Smooth muscle cell (in vitro differentiated cells): Measurements from ENCODE around the gene TLE1. TPM values are rescaled to one million over a fixed set of nuclear protein-coding genes. Genes with fewer than 3 reads are reported as not detected.

ENCODE experiments used
- DNase-seq: peaks from one replicate; lab custom pipeline; 2025; ENCODE audit not compliant: unreplicated experiment; lab: John Stamatoyannopoulos, UW
- H2AFZ ChIP-seq: fragments of 200-600 bp; sonication (generic); 2 replicates; pipeline ENCODE4 v1.6.0; 2016; ENCODE audit warnings: antibody characterized with exemption, low read depth, mild to moderate bottlenecking
- H3F3A ChIP-seq: fragments of 200-600 bp; sonication (generic); 2 replicates; pipeline ENCODE4 v1.6.0; 2017; ENCODE audit warnings: antibody characterized with exemption, low read depth
- H3K27ac ChIP-seq: fragments of 200-600 bp; sonication (generic); 2 replicates; pipeline ENCODE4 v1.5.1; 2016; ENCODE audit warnings: low read depth, mild to moderate bottlenecking
- H3K27me3 ChIP-seq: fragments of 200-600 bp; sonication (generic); 2 replicates; pipeline ENCODE4 v1.6.1; 2016; ENCODE audit warnings: low read depth, mild to moderate bottlenecking
- H3K36me3 ChIP-seq: fragments of 200-600 bp; sonication (generic); 2 replicates; pipeline ENCODE4 v1.5.1; 2016; ENCODE audit warnings: low read depth
- H3K4me1 ChIP-seq: fragments of 200-600 bp; sonication (generic); 2 replicates; pipeline ENCODE4 v1.5.1; 2016; ENCODE audit warnings: low read depth
- H3K4me2 ChIP-seq: fragments of 200-600 bp; sonication (generic); 2 replicates; pipeline ENCODE4 v1.6.0; 2016; ENCODE audit warnings: mild to moderate bottlenecking
- H3K4me3 ChIP-seq: fragments of 200-600 bp; sonication (generic); 2 replicates; pipeline ENCODE4 v1.5.1; 2016; ENCODE audit warnings: mild to moderate bottlenecking
- H3K79me2 ChIP-seq: fragments of 200-600 bp; sonication (generic); 2 replicates; pipeline ENCODE4 v1.6.0; 2016; ENCODE audit warnings: low read depth, mild to moderate bottlenecking
- H3K9ac ChIP-seq: fragments of 200-600 bp; sonication (generic); 2 replicates; pipeline ENCODE4 v1.6.0; 2016; ENCODE audit warnings: low read depth
- H3K9me3 ChIP-seq: fragments of 200-600 bp; sonication (generic); replicated peaks from 2 replicates; pipeline ENCODE4 v1.5.1; 2016; ENCODE audit warnings: low read depth
- H4K20me1 ChIP-seq: fragments of 200-600 bp; sonication (generic); 2 replicates; pipeline ENCODE4 v1.6.0; 2016; ENCODE audit warnings: low read depth
- WGBS: methylation state at CpG from one replicate; pipeline ENCODE4 v1.1.7; 2016; ENCODE audit warnings: low lambda C conversion rate; 5-methylcytosine and 5-hydroxymethylcytosine counted together
- polyA plus RNA-seq: library from polyadenylated mRNA; unstranded; fragments of >200 nt; fragmentation: Nextera tagmentation; extraction: Ambion mirVana; gene quantifications from 2 replicates; pipeline ENCODE4 v1.2.1, GENCODE V29; 2016
- total RNA-seq: library from RNA; depleted of rRNA; stranded (reverse); fragments of >200 nt; gene quantifications from 2 replicates; pipeline ENCODE4 v1.2.3, GENCODE V29; 2014
- TF ChIP-seq, protein P1 (sequence below): fragments of 200-600 bp; sonication (generic); IDR thresholded peaks from 2 replicates; pipeline ENCODE4 v1.5.1; 2017; ENCODE audit warnings: borderline replicate concordance, mild to moderate bottlenecking, antibody characterized with exemption; ENCODE audit not compliant: insufficient read depth, poor library complexity, severe bottlenecking

TLE1 gene
- total and polyA plus RNA-seq, 2 experiments from 2014 or later, result 32.5 to 35.2 TPM

- Histone ChIP-seq H3K4me2 (no peak overlapping the region), H3K36me3 (peaks cover 8% of the 10 kb centered on the region), H4K20me1 (no peaks in the 10 kb centered on the region), H3K9me3 (no peaks in the 10 kb centered on the region), H2AFZ (no peak overlapping the region), H3F3A (no peaks in the 10 kb centered on the region), H3K27ac (no peak overlapping the region), H3K79me2 (no peaks in the 10 kb centered on the region), H3K4me1 (peaks cover 9% of the 10 kb centered on the region), H3K27me3 (no peaks in the 10 kb centered on the region), H3K4me3 (no peak overlapping the region), H3K9ac (no peak overlapping the region)
- no peak for DNase-seq
- WGBS, result 94% methylated on average over 8 of the region's 8 CpGs
- TF ChIP-seq, protein P1, sequence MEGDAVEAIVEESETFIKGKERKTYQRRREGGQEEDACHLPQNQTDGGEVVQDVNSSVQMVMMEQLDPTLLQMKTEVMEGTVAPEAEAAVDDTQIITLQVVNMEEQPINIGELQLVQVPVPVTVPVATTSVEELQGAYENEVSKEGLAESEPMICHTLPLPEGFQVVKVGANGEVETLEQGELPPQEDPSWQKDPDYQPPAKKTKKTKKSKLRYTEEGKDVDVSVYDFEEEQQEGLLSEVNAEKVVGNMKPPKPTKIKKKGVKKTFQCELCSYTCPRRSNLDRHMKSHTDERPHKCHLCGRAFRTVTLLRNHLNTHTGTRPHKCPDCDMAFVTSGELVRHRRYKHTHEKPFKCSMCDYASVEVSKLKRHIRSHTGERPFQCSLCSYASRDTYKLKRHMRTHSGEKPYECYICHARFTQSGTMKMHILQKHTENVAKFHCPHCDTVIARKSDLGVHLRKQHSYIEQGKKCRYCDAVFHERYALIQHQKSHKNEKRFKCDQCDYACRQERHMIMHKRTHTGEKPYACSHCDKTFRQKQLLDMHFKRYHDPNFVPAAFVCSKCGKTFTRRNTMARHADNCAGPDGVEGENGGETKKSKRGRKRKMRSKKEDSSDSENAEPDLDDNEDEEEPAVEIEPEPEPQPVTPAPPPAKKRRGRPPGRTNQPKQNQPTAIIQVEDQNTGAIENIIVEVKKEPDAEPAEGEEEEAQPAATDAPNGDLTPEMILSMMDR, result no peak
Measured at GRCh38 chr9:81584099-81584498, 105.2 kb downstream of the TLE1 start.

DNA sequence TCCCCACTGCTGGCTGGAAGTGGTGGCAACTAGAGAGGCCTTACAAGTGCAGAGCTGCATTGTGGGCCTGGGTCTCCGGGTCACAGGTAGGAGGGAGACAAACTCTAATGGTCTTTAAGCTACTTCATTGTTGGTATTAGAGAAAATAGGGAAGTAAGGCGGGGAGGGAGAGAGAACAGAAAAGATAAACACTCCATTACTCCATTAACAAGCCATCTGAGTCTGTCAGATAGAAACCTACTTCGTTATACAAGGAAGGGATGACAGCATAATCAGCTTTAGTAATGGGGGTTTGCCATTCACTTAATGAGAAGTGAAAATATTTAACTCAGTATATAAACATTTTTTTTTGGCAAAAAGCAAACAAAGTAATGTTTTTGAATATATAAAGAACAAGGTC is 107.4 kb downstream of the TLE1 start:
- 92% methylated on average over 3 of the region's 3 CpGs for WGBS
- peaks cover 8% of the 10 kb centered on the region for H3K36me3 ChIP-seq
- H2AFZ ChIP-seq, result no peak overlapping the region
- no peak overlapping the region for H3K9ac ChIP-seq
- no peak overlapping the region for H3K4me2 ChIP-seq
- TF ChIP-seq, protein P1, result no peak
- no peak overlapping the region for H3K27ac ChIP-seq
- no peak overlapping the region for H3K4me3 ChIP-seq
- H3F3A ChIP-seq, result peaks cover 6% of the 10 kb centered on the region
- no peaks in the 10 kb centered on the region for H3K27me3 ChIP-seq
- H4K20me1 ChIP-seq, result no peaks in the 10 kb centered on the region
- H3K79me2 ChIP-seq, result no peaks in the 10 kb centered on the region
- H3K9me3 ChIP-seq, result no peaks in the 10 kb centered on the region
- peaks cover 7% of the 10 kb centered on the region for H3K4me1 ChIP-seq
- DNase-seq, result no peak

GRCh38 chr9:81579381-81579780 is 110.0 kb downstream of the TLE1 start:
- H3K4me3 ChIP-seq, result no peak overlapping the region
- peak overlapping the region; percentile 61 for H3K4me2 ChIP-seq
- peaks cover 6% of the 10 kb centered on the region for H3F3A ChIP-seq
- TF ChIP-seq, protein P1, result no peak
- WGBS, result 68% methylated on average over 4 of the region's 4 CpGs
- H3K79me2 ChIP-seq, result no peaks in the 10 kb centered on the region
- H4K20me1 ChIP-seq, result no peaks in the 10 kb centered on the region
- H3K9me3 ChIP-seq, result no peaks in the 10 kb centered on the region
- H3K27me3 ChIP-seq, result no peaks in the 10 kb centered on the region
- no peak overlapping the region for H3K9ac ChIP-seq
- peaks cover 8% of the 10 kb centered on the region for H3K36me3 ChIP-seq
- DNase-seq, result no peak
- H2AFZ ChIP-seq, result no peak overlapping the region
- H3K4me1 ChIP-seq, result peaks cover 11% of the 10 kb centered on the region
- peak overlapping the region; percentile 58 for H3K27ac ChIP-seq

- Histone ChIP-seq H3K27me3 (no peaks in the 10 kb centered on the region), H3K36me3 (peaks cover under 1% of the 10 kb centered on the region), H3K4me1 (peaks cover 19% of the 10 kb centered on the region), H2AFZ (no peak overlapping the region), H3K9me3 (no peaks in the 10 kb centered on the region), H3K79me2 (no peaks in the 10 kb centered on the region), H3K9ac (no peak overlapping the region), H3K27ac (peak overlapping the region; percentile 58), H4K20me1 (no peaks in the 10 kb centered on the region), H3F3A (peaks cover 6% of the 10 kb centered on the region), H3K4me3 (no peak overlapping the region), H3K4me2 (peak overlapping the region; percentile 61)
- TF ChIP-seq, protein P1, result no peak
- no peak for DNase-seq
Measured at GRCh38 chr9:81578606-81579005, 110.7 kb downstream of the TLE1 start.
